GM21825 (cell line): ENCODE data around the gene PTGFRN.

Source experiments
- ATAC-seq: cut with Tn5 transposase; IDR thresholded peaks from one replicate; pipeline ENCODE4 v1.9.1; 2021; ENCODE audit warnings: mild to moderate bottlenecking, moderate library complexity; ENCODE audit not compliant: unreplicated experiment

PTGFRN gene

DNA sequence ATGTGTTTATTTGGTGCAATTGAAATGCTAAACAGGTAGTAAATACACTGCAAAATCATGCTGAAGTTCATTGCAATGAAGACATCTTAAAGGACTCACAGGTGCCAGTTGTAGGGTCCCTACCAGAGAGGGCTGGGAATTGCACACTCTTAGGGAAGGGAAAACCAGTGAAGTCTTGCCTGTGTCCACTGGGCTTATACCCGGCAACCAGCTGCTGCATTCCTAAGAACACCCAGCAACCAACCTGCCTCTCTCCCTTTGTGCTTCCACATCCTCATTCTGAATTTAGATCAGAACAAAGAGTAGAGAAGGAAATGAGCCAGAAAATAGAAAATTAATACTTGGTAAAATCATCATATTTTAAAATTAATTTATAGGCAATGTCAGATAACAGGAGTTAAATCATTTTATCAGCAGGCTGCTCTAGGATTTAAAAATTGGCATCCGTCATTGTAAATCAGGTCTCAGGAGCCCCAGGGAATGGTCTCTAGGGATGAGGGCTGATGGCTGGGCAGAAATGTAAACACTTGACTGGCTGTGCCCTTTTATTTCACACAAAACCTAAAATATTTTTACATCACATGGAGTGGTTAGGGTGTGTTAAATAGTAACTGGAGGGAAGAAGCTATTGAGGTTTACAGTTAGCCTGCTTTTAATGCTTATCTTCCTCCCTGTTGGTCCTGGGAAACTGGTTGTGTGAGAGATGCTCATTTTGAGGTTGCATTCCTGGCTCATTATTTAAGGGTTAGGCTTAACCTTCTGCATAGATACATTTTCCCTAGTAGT lies 31.3 kb downstream of the PTGFRN start:
- ATAC-seq: no peak

DNA sequence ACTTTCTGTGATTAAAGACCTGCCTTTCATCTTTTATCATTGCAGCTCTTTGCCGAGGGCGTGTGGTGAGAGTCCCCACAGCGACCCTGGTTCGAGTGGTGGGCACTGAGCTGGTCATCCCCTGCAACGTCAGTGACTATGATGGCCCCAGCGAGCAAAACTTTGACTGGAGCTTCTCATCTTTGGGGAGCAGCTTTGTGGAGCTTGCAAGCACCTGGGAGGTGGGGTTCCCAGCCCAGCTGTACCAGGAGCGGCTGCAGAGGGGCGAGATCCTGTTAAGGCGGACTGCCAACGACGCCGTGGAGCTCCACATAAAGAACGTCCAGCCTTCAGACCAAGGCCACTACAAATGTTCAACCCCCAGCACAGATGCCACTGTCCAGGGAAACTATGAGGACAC lies 32.0 kb downstream of the PTGFRN start:
- no peak for ATAC-seq

DNA sequence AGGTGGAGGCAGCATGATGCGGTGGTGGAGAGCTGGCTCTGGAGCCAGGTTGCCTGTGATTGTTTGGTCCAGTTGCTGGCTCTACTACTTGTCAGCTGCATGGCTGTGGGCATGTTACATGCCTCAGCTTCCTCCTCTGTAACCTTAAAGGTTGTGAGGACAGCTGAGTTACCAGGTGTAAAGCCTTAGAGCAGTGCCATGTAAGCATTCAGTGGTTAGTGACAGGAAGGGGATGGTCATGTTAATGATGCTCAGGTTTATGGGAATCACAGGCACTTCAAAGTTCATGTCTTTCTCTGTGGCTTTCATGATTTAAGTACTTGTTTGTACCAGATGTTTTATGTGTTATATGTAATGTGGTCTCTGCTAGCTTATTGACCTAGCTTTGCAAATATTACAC lies 32.6 kb downstream of the PTGFRN start:
- no peak for ATAC-seq

DNA sequence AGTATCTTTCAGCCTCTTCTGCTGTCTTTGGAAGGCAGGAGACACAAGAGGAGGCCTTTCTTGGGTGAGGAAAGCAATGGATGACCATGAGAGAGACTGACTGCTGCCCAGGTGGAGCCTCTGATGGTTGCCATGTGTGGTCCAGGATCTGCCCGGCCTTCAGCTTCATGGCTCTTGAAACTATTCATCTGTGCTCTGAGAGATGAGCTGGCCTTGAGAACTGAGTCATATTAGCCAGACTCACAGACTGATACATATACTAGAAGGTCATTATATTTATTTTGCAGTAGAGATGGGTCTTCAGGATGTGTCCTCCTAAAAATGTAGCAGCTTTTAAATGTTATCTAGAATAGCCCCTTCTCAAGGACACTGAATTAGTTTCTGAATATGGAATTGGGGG lies 33.7 kb downstream of the PTGFRN start:
- no peak for ATAC-seq

DNA sequence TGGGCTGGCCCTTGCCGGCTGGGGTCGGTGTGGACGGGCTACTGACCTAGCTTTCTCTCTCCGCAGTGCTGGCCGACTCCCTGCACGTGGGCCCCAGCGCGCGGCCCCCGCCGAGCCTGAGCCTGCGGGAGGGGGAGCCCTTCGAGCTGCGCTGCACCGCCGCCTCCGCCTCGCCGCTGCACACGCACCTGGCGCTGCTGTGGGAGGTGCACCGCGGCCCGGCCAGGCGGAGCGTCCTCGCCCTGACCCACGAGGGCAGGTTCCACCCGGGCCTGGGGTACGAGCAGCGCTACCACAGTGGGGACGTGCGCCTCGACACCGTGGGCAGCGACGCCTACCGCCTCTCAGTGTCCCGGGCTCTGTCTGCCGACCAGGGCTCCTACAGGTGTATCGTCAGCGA lies 34.9 kb downstream of the PTGFRN start:
- no peak for ATAC-seq

DNA sequence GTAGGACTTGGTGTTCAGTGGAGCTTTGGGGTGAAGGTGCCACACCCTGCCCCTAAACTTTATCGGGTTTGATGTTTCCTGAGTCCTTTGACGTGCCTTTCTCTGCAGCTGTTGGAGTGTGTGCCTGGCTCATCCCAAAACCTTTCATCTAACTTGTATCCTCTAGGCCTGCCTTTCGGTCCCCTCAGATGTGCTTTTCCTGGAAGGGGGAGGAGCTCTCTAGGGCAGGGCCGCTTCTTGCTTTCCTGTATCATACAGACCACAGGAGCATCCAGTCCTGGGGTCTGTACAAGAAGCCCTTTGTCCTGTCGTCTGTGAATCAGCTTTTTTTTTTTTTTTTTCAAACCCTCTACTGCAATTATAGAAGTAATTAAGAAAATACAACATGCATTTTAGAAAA lies 35.7 kb downstream of the PTGFRN start:
- no peak for ATAC-seq

DNA sequence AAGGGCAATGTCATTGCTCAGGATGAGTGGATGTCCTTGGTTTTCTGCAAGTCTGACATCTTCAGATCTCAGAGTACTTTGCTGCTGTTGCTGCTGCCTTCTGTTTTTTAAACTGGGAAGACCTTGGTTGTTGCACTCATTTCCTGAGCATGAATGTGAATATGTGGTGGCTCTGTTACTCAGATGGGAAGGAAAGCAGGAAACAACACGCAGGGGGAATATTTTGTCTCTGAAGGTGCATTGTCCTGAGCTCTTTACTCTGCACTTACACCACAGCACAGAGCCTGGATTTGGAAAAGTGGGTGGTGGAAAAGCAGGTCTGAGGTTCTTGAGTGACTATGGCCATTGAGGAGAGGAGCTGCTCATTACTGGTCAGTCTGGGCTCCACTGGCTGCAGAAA lies 36.3 kb downstream of the PTGFRN start:
- ATAC-seq: no peak

DNA sequence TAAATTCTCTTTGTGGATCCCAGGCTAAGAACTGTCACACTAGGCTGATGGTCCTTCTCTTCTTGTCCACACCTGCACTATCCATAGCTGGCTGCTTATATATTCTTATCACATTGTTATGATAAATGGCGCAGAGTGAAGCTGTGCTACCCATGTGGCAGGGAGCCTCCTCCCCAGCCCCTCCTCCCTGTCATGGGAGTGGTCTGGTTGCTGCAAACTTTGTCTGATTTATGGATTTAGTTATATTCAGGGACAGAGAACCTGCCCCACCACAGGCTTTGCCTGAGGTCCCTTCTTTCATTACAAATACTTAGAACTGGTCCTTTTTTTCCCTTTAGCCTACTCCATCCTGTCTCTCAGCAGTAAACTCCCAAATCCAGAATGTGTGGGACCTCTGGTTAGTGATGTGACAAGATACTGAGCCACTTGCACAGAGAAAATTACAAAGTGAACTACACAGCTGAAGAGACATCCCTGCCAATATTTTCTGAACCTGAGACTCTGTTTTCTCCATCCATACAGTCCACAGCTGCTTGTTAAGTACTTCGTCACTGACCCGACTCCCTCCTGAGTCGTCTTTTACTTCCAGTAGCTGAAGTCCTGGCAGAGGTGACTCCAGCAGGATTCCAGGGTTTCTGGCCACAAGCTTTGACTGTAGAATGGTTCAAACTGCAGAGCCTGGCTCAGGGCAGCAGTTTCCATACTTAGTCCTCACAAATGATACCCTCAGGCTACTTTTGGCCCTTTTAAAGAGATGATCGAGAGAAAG lies 37.6 kb downstream of the PTGFRN start:
- ATAC-seq: no peak

DNA sequence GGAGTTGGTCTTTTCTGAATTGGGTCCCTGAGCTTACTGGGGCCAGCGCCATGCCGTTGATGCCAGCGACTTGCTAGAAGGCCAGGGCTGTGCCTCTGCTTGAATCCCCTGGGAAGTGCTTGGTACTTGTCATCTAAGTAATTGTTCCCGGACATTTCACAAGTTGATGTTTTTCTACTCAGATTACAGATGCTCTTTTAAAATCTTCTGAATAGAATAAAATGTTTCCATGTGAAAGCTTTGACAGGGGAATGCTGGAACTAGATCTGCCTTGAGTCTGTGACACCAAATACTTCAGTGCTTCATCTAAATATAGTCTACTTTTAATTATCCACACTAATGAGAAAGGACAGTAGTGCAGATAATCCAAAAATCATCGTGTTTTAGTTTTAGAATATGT lies 38.3 kb downstream of the PTGFRN start:
- ATAC-seq: no peak

DNA sequence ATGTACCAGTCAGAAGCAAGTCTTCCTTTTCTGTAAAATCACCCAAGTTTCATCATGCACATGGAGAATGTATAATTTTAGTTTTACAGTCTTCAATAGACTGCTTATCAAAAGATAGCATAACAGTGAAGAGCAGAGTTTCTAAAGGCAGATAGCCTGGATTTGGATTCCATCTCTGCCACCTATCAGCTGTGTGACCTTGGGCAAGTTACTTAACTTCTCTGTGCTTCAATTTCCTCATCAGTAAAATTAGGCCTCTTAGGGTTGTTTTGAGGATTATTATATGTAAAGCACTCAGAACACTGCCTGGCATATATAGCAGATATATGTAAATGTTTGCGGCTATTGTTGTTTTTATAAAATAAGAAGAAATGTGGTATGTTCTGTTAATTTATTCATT lies 38.9 kb downstream of the PTGFRN start:
- no peak for ATAC-seq

DNA sequence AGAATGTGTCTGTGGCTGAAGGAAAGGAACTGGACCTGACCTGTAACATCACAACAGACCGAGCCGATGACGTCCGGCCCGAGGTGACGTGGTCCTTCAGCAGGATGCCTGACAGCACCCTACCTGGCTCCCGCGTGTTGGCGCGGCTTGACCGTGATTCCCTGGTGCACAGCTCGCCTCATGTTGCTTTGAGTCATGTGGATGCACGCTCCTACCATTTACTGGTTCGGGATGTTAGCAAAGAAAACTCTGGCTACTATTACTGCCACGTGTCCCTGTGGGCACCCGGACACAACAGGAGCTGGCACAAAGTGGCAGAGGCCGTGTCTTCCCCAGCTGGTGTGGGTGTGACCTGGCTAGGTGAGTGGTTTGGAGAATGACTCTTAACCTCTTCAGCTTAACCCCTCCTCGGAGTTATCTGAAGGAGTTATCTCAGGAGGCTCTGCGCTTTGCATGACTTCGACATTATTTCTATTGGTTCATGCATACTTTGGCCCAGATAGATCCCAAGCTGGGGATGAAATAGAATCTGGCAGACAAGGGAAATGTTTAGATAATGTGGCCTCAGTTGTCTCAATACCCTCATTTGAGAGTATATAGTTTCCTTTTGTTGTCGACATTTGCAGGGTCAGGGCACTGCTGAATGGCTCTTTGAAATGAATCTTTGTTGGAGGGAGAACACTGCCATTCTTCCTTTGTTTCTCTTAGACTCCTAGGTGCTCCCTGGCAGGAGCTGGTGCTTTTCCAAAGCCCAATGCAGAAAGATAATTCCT lies 39.7 kb downstream of the PTGFRN start:
- ATAC-seq: no peak

DNA sequence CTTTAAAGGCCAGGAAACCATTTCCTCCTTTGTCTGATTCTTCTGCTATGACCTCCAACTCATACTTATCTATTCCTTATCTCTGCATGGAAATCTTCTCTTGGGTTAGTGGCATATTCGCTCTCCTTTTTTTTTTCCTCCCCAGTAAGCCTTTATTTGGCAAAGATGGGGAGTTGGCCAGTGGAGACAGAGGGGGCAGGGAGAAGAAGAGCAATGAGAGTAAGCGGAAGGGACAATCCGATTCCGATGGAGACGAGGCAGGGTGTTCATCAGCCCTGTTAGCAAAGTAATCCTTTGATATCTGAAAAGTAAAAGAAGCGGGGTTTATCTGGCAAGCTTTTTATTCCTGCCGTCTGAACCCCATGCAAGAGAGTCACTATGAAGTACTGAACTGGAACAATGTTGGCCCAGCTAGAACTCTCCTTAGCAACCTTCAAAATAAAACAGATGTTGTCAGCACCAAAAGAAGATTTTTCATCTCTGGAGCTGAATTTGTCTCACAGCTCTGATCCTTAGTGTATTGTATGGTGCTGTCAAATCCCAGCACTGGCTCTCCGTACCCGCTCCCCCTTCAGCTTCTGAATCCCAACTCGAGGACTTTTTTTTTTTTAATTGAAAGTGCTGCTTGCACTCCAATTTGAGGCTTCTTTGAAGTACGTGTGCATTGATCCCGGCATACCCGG lies 40.9 kb downstream of the PTGFRN start:
- ATAC-seq: no peak

DNA sequence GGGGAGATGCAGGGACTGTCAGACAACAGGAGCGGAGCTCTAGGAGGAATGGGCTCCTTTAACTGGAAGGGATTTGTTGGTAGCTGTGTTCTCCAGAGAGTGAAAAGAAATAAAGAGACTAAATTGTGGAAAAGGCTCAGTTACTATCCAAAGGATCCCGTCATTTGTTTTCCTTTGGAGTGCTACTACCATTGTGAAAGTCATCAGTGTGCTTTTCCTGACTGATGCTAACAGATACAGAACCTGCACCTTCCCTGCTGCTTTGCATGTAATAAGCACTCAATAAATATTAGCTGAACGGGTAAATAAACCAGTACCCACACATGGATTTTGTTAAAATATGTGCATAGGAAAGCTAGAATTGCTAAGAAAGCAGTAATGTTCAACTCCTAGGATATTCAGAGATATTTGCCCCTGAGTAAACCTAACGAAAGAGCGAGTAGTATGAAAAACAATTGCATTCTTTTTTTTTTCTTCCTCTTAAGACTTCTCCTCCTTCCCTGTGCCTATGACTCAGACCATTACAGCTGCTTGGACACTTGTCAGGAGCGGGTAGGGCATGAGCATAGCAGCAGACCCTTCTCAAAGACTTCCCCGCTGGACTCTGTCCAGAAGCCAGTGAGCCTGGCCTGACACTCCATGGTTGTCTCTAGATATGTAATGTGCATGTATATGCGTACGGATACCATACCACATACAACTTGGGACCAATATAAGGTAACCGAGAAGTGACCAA lies 41.7 kb downstream of the PTGFRN start:
- ATAC-seq: no peak

DNA sequence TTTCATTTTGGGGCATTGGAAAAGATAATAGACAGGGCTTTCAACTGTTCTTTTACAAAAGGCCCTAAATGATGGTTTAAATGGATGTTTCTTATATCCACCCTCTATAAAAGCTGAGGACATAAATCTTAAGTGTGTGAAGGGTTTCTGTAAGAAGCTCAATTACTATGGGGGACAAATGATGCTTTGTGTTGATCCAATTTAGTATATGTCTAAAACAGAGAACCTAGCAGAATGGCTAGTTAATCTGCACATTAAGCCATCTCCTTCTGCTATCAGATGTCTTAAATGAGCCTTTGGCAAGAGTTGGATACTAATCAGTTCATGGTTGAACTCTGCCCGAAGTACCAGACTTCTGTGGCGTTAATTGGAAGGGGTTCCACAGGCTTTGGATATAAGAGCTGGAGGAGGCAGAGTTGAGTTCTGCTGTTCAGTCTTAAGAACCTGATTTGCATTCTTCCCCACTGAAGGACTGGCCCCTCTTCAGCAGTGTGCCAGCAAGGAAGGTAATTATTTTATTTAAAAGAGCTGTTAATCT lies 43.1 kb downstream of the PTGFRN start:
- ATAC-seq: no peak

DNA sequence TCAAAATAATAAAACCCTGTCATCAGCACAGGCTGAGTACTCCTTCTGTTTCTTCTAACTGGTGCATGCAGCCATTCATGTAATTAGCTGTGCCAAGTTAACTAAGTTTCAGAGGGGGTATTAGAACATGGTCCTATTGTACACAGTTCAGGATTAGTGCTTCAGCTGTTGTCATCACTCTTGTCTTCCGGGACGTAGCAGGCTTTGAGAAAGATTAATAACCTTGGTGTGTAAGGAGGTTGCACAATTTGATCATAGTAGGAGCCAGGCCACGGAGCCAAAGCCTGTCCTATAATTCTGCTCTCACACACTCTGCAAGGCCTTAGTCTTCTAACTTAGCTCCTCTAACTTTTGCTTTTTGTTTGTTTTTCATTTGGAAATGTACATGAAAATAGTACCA lies 44.7 kb downstream of the PTGFRN start:
- no peak for ATAC-seq

DNA sequence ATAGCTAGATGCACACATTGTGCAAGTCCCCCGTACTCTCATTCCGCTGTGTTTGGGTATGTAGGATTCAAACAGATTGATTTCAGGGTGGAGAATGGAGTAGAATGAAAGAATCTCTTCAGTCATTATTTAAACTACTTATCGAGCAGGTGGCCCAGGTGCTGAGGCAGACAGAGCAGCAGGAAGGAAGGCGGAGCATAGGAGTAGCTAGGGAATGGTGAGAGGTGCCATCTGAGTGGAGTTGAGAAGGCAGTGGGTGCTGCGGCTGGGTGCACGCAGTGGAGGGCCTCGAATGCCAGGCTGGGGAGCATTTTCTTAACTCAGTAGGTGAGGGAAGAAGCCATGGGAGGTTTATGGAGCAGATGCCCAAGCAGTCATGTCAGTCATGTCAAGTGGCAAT lies 46.7 kb downstream of the PTGFRN start:
- ATAC-seq: no peak

DNA sequence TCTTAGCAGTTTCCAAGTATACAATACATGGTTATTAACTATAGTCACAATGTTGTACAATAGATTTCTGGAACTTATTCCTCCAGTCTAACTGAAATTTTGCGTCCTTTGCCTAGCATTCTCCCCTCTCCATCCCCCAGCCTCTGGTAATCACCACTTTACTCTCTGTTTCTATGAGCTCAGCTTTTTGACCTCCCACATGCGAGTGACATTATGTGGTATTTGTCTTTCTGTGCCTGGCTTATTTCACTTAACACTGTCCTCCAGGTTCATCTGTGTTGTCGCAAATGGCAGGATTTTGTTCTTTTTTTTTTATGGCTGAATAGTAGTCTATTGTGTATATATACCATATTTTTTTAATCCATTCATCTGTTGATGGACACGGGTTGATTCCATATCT lies 47.9 kb downstream of the PTGFRN start:
- no peak for ATAC-seq

DNA sequence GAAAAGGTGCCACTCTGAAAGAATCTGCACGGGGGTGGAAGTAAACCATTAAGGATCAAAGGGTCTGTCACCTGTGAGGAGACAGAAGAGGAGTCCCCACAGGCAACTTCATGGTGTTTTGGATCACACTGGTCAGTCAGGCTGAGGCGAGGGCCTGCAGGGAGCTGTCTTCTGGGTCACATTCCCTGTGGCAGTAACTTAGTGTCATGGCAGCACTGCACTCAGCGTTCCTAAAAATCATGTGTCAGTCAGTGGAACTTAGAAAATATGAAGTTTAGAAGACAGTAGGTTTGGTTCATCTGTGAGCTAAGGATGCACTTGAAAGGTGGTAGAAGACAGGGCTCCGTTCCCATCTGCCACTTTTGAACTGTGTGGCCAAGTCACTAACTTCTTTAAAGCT lies 48.4 kb downstream of the PTGFRN start:
- ATAC-seq: no peak

DNA sequence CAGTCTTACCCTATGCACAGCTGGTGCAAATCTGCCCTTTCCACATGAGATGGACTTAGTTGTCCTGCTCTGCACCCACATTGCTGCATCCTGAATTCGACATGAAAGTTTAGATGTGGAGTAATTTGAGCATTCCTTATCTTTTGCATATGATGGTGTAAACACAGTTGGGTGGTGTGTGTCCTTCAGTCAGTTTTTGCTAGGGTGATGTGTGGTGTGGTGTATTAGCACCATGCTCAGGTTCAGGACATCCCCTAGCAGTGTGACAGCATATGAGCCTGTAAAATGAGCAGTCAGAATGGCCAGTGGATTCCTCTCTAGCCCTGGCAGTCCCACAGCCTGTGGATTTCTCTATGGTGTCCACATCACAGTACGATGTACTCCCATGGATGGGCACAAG lies 49.3 kb downstream of the PTGFRN start:
- no peak for ATAC-seq

DNA sequence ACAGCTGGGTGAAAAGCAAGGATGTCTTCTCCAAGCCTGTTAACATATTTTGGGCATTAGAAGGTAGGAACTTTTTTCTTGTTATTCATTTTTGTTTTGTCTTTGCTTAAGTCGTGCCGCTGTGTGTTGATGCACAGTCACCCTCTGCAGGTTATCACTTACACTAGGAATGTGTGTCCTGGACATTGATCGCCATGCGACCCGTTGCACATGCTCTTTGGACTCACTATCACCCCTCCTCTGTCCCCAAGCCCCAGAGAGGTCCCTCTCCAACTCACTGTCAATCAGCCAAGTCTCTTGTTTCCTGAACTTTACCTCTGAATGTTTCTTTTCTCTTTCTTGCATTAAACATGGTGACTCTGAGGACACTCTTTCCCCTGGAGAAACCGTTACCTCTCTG lies 51.9 kb downstream of the PTGFRN start:
- no peak for ATAC-seq
